K562 (cell line): ENCODE measurements around the gene SHB. TPM values are rescaled to one million over a fixed set of nuclear protein-coding genes. Genes with fewer than 3 reads are reported as not detected.

Experiments
- ATAC-seq: fragments of 200-7000 bp; cut with Tn5 transposase; 3 replicates; pipeline ENCODE4 v1.9.1; 2020; ENCODE audit warnings: moderate library complexity
- BruUV-seq: library from RNA; stranded (reverse); fragments of 400-500 nt; replicated peaks from 2 replicates; lab custom pipeline; 2021; lab: Mats Ljungman, UMichigan
- CTCF ChIA-PET: fragments of 300-600 bp; formaldehyde crosslinking; extraction: SDS; loops from one replicate; lab custom pipeline; 2021; ENCODE audit warnings: low intra/inter-chr PET ratio; lab: Yijun Ruan, JAX
- POLR2A ChIA-PET: fragments of 300-600, 350-650 bp; sonication (Branson Sonifier 250); formaldehyde crosslinking; extraction: SDS; loops from one replicate; lab custom pipeline; 2021; ENCODE audit warnings: antibody characterized with exemption, inconsistent platforms; lab: Yijun Ruan, JAX
- DNase-seq, 4 experiments: peaks; one replicate each; pipeline versions ENCODE4 v3.0.0 to v3.0.0-alpha.2; 2011 to 2018; ENCODE audit warnings: low spot score in 3 of 4, mixed read lengths in 3 of 4; ENCODE audit errors: extremely low read depth in 1 of 4
- FAIRE-seq: peaks from 2 replicates; lab custom pipeline; 2011; peaks lifted over from hg19 to GRCh38; lab: Jason Lieb, UNC
- H2AFZ ChIP-seq: 2 replicates; pipeline ENCODE4 v1.6.0; 2011; ENCODE audit warnings: low read depth, low read length, control low read depth, inconsistent platforms
- H3K27ac ChIP-seq: fragments of 200-600 bp; 3 replicates; pipeline ENCODE4 v1.8.0; 2011; ENCODE audit warnings: low read depth, mild to moderate bottlenecking, control low read depth, inconsistent platforms, low read length, moderate library complexity, mixed read lengths; ENCODE audit errors: extremely low read depth
- H3K27me3 ChIP-seq, 2 experiments: fragments of 300-600 bp in 1 of 2; 2 replicates in 1 of 2; 3 replicates in 1 of 2; pipeline versions ENCODE4 v1.6.0 to v1.8.0; 2011; ENCODE audit warnings: inconsistent platforms in 2 of 2, low read length in 2 of 2, mild to moderate bottlenecking in 1 of 2, mixed read lengths in 1 of 2, moderate library complexity in 1 of 2; ENCODE audit not compliant: control insufficient read depth in 2 of 2, insufficient read depth in 2 of 2
- H3K36me3 ChIP-seq: fragments of 300-600 bp; 3 replicates; pipeline ENCODE4 v1.8.0; 2011; ENCODE audit warnings: mild to moderate bottlenecking, low read length, inconsistent platforms; ENCODE audit not compliant: control insufficient read depth, insufficient read depth
- H3K4me1 ChIP-seq, 2 experiments: fragments of 200-600 bp in 1 of 2; replicated peaks in 1 of 2; 2 replicates in 1 of 2; 3 replicates in 1 of 2; pipeline versions ENCODE4 v1.5.1 to v1.8.0; 2011; ENCODE audit warnings: inconsistent platforms in 2 of 2, low read length in 2 of 2, mild to moderate bottlenecking in 1 of 2, mixed read lengths in 1 of 2, moderate library complexity in 1 of 2; ENCODE audit not compliant: control insufficient read depth in 2 of 2, insufficient read depth in 2 of 2
- H3K4me2 ChIP-seq: 2 replicates; pipeline ENCODE4 v1.6.1; 2011; ENCODE audit warnings: low read length, control low read depth, inconsistent platforms, mixed read lengths; ENCODE audit not compliant: insufficient read depth
- H3K4me3 ChIP-seq: fragments of 200-600 bp; sonication (generic), shearing (Covaris generic); 2 replicates; pipeline ENCODE4 v1.5.1; 2016; ENCODE audit warnings: control low read depth, inconsistent platforms
- H3K79me2 ChIP-seq: fragments of 200-600 bp; 3 replicates; pipeline ENCODE4 v1.8.0; 2011; ENCODE audit warnings: low read length, inconsistent platforms; ENCODE audit not compliant: control insufficient read depth, insufficient read depth
- H3K9ac ChIP-seq, 2 experiments: 2 replicates each; pipeline versions ENCODE4 v1.6.0 to v1.6.1; 2011; ENCODE audit warnings: low read depth in 2 of 2, low read length in 2 of 2, control low read depth in 1 of 2, inconsistent platforms in 1 of 2, mild to moderate bottlenecking in 1 of 2, mixed read lengths in 1 of 2; ENCODE audit not compliant: insufficient read depth in 1 of 2
- H3K9me1 ChIP-seq: one replicate; pipeline ENCODE4 v1.6.0; 2011; ENCODE audit warnings: inconsistent platforms, mild to moderate bottlenecking, low read length, moderate library complexity; ENCODE audit not compliant: control insufficient read depth, insufficient read depth
- H3K9me3 ChIP-seq: replicated peaks from 2 replicates; pipeline ENCODE4 v1.5.1; 2011; ENCODE audit warnings: low read depth, low read length, inconsistent platforms; ENCODE audit not compliant: control insufficient read depth, insufficient read depth
- H4K20me1 ChIP-seq: replicated peaks from 2 replicates; pipeline ENCODE4 v1.6.1; 2011; ENCODE audit warnings: low read length, inconsistent platforms, mixed read lengths; ENCODE audit not compliant: control insufficient read depth, insufficient read depth
- ATF3 ChIP-seq, 2 experiments: fragments of 450-650 bp in 1 of 2; sonication (generic) in 1 of 2; formaldehyde crosslinking in 1 of 2; IDR thresholded peaks in 1 of 2; conservative IDR thresholded peaks in 1 of 2; 2 replicates each; pipeline versions ENCODE4 v1.6.1 to v1.8.1; 2016 to 2023; ENCODE audit warnings: mild to moderate bottlenecking in 2 of 2, moderate library complexity in 2 of 2, inconsistent platforms in 1 of 2, missing genetic modification reagents in 1 of 2
- DNMT1 ChIP-seq: fragments of 450-650 bp; IDR thresholded peaks from 2 replicates; pipeline ENCODE4 v1.6.1; 2016; ENCODE audit warnings: antibody characterized with exemption, mild to moderate bottlenecking
- ID3 ChIP-seq, 2 experiments: fragments of 250-450 bp in 1 of 2; fragments of 450-650 bp in 1 of 2; sonication (Bioruptor Pico) in 1 of 2; IDR thresholded peaks; 2 replicates each; pipeline versions ENCODE4 v1.6.1 to v1.8.0; 2016 to 2021; ENCODE audit warnings: mild to moderate bottlenecking in 2 of 2, moderate library complexity in 2 of 2, missing compliant biosample characterization in 1 of 2, missing genetic modification characterization in 1 of 2
- MAFF ChIP-seq: IDR thresholded peaks from 2 replicates; pipeline ENCODE4 v1.6.1; 2012; ENCODE audit warnings: low read length, improper control_type of control experiment
- MAFK ChIP-seq: IDR thresholded peaks from 2 replicates; pipeline ENCODE4 v1.6.1; 2011; ENCODE audit warnings: low read length, improper control_type of control experiment
- POLR2H ChIP-seq: IDR thresholded peaks from 2 replicates; pipeline ENCODE4 v1.6.1; 2016; ENCODE audit warnings: missing genetic modification characterization, low read depth, mild to moderate bottlenecking, control low read depth, missing compliant biosample characterization, moderate library complexity
- RHOXF2B ChIP-seq: fragments of 250-450 bp; sonication (Bioruptor Pico); conservative IDR thresholded peaks from 2 replicates; pipeline ENCODE4 v1.5.1; 2021
- SETDB1 ChIP-seq: IDR thresholded peaks from one replicate; pipeline ENCODE4 v1.6.1; 2012; ENCODE audit warnings: low read length, control low read depth, inconsistent platforms
- SMARCA4 ChIP-seq: fragments of 450-650 bp; IDR thresholded peaks from 2 replicates; pipeline ENCODE4 v1.6.1; 2016
- SP1 ChIP-seq: sonication (generic); formaldehyde crosslinking; IDR thresholded peaks from 2 replicates; pipeline ENCODE4 v1.8.1; 2022; ENCODE audit warnings: mild to moderate bottlenecking, missing genetic modification reagents
- TCF7L2 ChIP-seq: fragments of 150-350 bp; IDR thresholded peaks from 2 replicates; pipeline ENCODE4 v1.6.1; 2016; ENCODE audit warnings: low read depth, mild to moderate bottlenecking, low read length, moderate library complexity
- TSC22D4 ChIP-seq: fragments of 450-650 bp; IDR thresholded peaks from 2 replicates; pipeline ENCODE4 v1.6.1; 2016; ENCODE audit warnings: missing genetic modification characterization, missing biosample characterization, control low read depth
- VEZF1 ChIP-seq: fragments of 200-800 bp; sonication (Bioruptor generic); IDR thresholded peaks from 2 replicates; pipeline ENCODE4 v1.6.1; 2017; ENCODE audit warnings: missing genetic modification characterization, missing compliant biosample characterization
- XRCC3 ChIP-seq: fragments of 450-650 bp; IDR thresholded peaks from 2 replicates; pipeline ENCODE4 v1.6.1; 2017; ENCODE audit warnings: mild to moderate bottlenecking, moderate library complexity
- ZNF133 ChIP-seq: fragments of 250-450 bp; sonication (Bioruptor Pico); IDR thresholded peaks from 2 replicates; pipeline ENCODE4 v1.4.0; 2020; ENCODE audit warnings: mild to moderate bottlenecking
- ZNF507 ChIP-seq: conservative IDR thresholded peaks from 2 replicates; pipeline ENCODE4 v1.6.1; 2017; ENCODE audit warnings: missing genetic modification characterization, missing compliant biosample characterization
- in situ Hi-C: fragments of 300-500 bp; cut with MboI; formaldehyde crosslinking; loops from 4 replicates; pipeline ENCODE4 v1.15.0; 2018; ENCODE audit warnings: inconsistent platforms, mixed read lengths
- intact Hi-C: fragments of 100-400 bp; cut with micrococcal nuclease; formaldehyde crosslinking; loops from 2 replicates; pipeline ENCODE4 v1.14.2; 2022
- polyA plus RNA-seq, 8 experiments: library from polyadenylated mRNA; depleted of rRNA in 4 of 8; stranded (reverse) in 5 of 8; unstranded in 3 of 8; fragments of >200 nt; fragmentation: Nextera tagmentation in 2 of 8; fragmentation: Illumina TruSeq in 1 of 8; extraction: Ambion mirVana in 2 of 8; extraction: Trizol in 1 of 8; gene quantifications; 2 replicates each; pipeline versions ENCODE4 v1.2.1 to v1.2.3, GENCODE V29; 2011 to 2014; ENCODE audit warnings: inconsistent platforms in 1 of 8, missing spikeins in 1 of 8
- total RNA-seq, 7 experiments: library from RNA; depleted of rRNA in 6 of 7; stranded (reverse); fragments of >200 nt in 6 of 7; fragmentation: Illumina TruSeq in 2 of 7; extraction: Trizol in 2 of 7; gene quantifications; 2 replicates each; pipeline versions ENCODE4 v1.2.1 to v1.2.3, GENCODE V29; 2011 to 2021; ENCODE audit warnings: low replicate concordance in 1 of 7

Gene SHB
- total and polyA plus RNA-seq, 9 of the 15 experiments (the other 6 are each of a cell fraction or from before 2014, with no cell fraction given) = 0.78 to 16.0 (median 5.3) TPM

GRCh38 chr9:37902796-37903646 is 166.0 kb downstream of the SHB start (continued):
- TF ChIP-seq MAFK = peak; percentile 91
- 0 out of 2 replicates have a peak, but pooled peaks have one; percentile 21 for TF ChIP-seq SP1 (CRISPR knock-in tag)
- TF ChIP-seq SMARCA4 = 0 out of 2 replicates have a peak, but pooled peaks have one; percentile 16
- peak; percentile 53; the same call in 1 of the 2 replicates for TF ChIP-seq ATF3 (IDR thresholded peaks at IDR 0.05)
- no peak for TF ChIP-seq ATF3 (CRISPR knock-in tag; conservative IDR thresholded peaks at IDR 0.05)
- TF ChIP-seq MAFF = peak; percentile 90
- TF ChIP-seq TCF7L2 = no peak

- no TSS peak for BruUV-seq
Observed at GRCh38 chr9:37902131-37902530, 166.9 kb downstream of the SHB start.

More at GRCh38 chr9:37902131-37902530, 166.9 kb downstream of the SHB start:
- no peaks in the 10 kb centered on the region for H3K9me1 ChIP-seq
- CTCF ChIA-PET = interaction anchor here (0.6 kb wide), 1 partner anchor 461 kb away, joined by 3 read pairs; no protein-coding TSS in a partner anchor
- peaks cover 22 to 32% of the 10 kb centered on the region in 2 experiments for H3K4me1 ChIP-seq
- H3K4me2 ChIP-seq = peak overlapping the region; percentile 96; the same call in 1 of the 2 replicates
- FAIRE-seq (no peak), DNase-seq (no peak), ATAC-seq (no peak)
- TF ChIP-seq DNMT1 (no peak), XRCC3 (no peak), TSC22D4 (no peak), ZNF507 (tag) (no peak), SETDB1 (no peak), ZNF133 (CRISPR knock-in tag) (no peak), RHOXF2B (no peak), POLR2H (tag) (peak; percentile 53; the same call in 1 of the 2 replicates), ID3 (CRISPR knock-in tag; IDR thresholded peaks at IDR 0.05) (no peak), ID3 (tag; IDR thresholded peaks at IDR 0.05) (no peak), VEZF1 (CRISPR knock-in tag) (0 out of 2 replicates have a peak, but pooled peaks have one; percentile 11)
- H3K9ac ChIP-seq = peak overlapping the region in 1 of 2 experiments; percentile 77; a peak in 1 of 4 replicates
- in situ Hi-C loops = loop anchor here (10.0 kb wide), 2 partner anchors 147 to 417 kb away; partner anchors contain the start of genes POLR1E and TRMT10B
- peaks cover 35% of the 10 kb centered on the region for H3K36me3 ChIP-seq
- POLR2A ChIA-PET = interaction anchor here (1.1 to 2.3 kb wide), 2 partner anchors 8 to 11 kb away, joined by 4 to 8 read pairs; no protein-coding TSS in a partner anchor
- intact Hi-C loops = loop anchor here (5.0 kb wide), 2 partner anchors 100 to 310 kb away; partner anchors contain the start of genes DCAF10 and TOMM5
- no peak overlapping the region for H2AFZ ChIP-seq
- H3K4me3 ChIP-seq = no peak overlapping the region
- H3K27me3 ChIP-seq = no peaks in the 10 kb centered on the region
- H4K20me1 ChIP-seq = no peaks in the 10 kb centered on the region
- no peak overlapping the region for H3K27ac ChIP-seq
- H3K79me2 ChIP-seq = peaks cover 32% of the 10 kb centered on the region
- H3K9me3 ChIP-seq = no peaks in the 10 kb centered on the region
